HG03442 (cell line): Measurements from ENCODE around the gene SLIT3.

ENCODE experiments used
- ATAC-seq: cut with Tn5 transposase; IDR thresholded peaks from one replicate; pipeline ENCODE4 v1.9.1; 2021; ENCODE audit warnings: mild to moderate bottlenecking, moderate library complexity; ENCODE audit not compliant: unreplicated experiment

The SLIT3 gene

DNA sequence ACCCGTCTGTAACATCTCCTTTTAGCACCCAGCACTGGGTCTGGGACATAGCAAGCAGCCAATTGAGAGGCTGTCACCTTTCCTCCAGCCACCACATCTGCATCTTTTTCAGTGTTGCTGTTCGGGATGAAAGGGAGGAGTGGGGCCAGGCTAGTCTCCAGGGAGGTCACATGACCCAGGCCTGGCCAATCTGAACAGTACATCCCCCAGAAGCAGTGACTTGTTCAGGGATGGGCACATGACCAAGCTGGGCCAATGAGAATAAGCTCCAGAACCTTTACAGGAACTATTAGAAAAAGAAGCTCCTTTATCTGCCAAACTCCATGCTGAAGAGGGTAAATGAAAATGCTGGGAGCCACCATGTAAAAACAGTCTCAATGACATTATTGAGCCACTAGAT, 359.0 kb downstream of the SLIT3 start:
- no peak for ATAC-seq

- no peak for ATAC-seq
These were observed 360.2 kb downstream of the SLIT3 start for GRCh38 chr5:168940712-168941111.

GRCh38 chr5:168939887-168940544, 360.9 kb downstream of the SLIT3 start:
- no peak for ATAC-seq

- ATAC-seq: no peak
These were observed 361.7 kb downstream of the SLIT3 start for GRCh38 chr5:168939156-168939800.

DNA sequence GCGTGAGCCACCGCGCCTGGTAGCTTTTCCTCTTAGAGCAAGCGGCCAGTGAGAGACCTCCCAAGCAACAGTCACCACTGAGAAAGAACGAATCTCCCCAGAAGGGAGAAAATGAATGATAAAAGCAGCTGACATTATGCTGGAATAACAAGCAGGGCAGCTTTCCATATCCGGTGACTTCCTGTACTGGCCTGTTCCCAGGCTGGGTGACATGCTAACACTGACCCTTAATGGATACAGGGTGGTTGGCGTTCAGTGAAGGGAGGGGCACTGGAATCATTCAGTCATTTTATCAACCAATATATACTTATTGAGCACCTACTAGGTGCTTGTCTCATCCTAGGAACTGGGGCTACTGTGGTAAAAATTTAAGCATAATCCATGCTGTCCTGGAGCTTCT, 364.4 kb downstream of the SLIT3 start:
- ATAC-seq: no peak

- no peak for ATAC-seq
These were observed 365.8 kb downstream of the SLIT3 start for GRCh38 chr5:168935183-168935582.

DNA sequence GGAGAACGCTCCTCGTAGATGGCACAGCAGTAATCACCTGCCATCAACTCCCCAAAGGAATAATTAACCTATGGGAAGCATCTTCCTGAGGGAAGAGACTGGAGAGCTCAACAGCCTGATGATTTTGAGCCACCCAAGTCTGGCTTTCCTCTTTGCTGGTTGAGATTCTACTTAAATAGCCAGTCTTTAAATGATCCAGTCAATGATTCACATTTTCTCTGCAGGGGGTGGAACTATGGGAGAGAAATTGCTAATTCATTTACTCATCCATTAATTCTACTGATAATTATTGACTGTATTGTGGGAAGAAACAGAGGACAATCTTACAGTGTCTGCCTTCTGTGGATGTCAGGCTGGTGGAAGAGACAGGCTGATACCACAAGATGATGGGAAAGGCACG, 366.8 kb downstream of the SLIT3 start:
- no peak for ATAC-seq

DNA sequence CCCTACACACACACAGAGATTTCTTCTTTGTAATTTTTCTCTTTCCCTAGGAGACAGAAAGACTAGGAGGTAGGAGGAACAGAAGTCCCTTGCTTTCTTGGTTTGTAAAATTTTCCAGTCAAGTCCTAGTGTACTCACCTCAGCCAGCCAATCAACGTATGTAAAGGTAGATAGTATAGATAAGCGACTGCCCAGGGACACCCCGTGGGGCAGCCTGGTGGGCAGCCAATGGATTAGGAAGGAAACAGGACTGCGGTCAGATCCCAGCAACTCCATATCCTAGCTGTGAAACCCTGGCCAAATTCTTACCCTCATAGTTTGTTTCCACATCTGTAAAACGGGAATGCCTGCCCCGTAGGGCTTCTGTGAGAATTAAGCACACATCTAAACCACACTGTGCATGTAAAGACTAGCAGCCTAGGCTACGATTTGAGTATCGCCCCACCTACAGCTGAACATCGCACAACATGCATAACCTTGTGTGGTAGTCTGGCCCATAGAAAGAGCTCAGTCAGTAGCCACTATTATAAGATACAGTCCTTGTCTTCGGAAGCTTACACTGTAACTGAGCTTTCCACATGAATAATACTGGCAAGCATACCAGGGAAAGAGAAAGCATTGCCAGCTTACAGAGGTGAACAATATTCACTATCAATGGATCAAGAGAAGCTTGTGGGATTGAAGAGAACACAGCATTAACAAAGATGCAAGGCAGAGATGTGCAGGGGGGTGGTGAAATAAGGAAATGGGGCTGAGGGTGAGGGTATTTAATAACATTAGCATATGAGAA, 368.3 kb downstream of the SLIT3 start:
- no peak for ATAC-seq

DNA sequence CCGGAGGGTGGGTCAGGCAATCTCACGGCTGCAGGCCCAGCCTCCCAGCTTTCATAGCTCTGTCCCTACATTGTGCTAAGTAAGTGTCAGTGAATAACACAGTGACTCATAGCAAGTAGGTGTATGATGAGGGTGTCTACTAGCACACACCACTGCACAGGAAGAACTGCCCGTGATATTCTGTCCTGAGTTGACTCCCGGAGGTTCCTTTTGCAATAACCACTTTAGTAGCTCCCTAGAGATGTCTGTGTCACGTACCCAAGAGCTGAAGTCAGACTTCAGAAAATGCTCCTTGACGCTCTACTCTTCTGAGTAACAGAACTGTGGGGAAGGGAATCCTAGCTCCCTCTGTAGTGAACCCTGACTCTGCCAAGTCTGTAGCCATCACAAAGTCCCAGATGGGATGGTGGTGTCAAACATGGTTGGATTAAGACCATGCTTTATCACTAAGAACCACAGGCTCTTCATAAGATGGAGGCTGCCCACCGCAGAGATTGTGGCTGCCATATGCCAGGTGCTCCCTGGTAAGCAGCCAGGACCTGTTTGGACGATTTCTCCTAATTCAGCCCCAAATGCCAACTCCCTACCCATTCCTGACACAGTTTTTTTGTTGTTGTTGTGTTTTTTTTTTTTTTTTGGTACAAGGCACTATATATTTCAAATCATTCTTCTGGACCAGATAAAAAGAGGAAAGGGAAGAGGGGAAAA, 369.1 kb downstream of the SLIT3 start:
- peak; percentile 90 for ATAC-seq

DNA sequence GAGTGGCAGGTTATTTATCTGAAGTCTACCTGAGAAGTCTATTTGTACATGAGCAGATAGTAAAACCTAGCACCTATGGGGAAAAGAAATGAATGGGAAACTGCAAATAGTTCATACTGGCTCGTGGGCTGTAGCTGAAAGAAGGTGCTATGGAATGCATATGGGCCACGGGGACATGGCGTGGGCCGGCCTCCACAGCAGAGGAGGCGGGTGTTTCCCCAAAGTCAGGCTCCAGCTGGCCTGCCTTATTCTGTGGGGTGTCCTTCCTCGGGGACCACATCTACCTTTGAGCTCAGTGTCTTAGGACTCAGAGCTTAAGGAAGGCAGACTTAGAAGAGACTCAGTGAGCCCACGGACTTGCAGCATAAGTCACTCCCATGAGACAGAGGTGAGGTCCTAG, 371.3 kb downstream of the SLIT3 start:
- no peak for ATAC-seq

GRCh38 chr5:168925160-168925559, 375.8 kb downstream of the SLIT3 start:
- no peak for ATAC-seq

DNA sequence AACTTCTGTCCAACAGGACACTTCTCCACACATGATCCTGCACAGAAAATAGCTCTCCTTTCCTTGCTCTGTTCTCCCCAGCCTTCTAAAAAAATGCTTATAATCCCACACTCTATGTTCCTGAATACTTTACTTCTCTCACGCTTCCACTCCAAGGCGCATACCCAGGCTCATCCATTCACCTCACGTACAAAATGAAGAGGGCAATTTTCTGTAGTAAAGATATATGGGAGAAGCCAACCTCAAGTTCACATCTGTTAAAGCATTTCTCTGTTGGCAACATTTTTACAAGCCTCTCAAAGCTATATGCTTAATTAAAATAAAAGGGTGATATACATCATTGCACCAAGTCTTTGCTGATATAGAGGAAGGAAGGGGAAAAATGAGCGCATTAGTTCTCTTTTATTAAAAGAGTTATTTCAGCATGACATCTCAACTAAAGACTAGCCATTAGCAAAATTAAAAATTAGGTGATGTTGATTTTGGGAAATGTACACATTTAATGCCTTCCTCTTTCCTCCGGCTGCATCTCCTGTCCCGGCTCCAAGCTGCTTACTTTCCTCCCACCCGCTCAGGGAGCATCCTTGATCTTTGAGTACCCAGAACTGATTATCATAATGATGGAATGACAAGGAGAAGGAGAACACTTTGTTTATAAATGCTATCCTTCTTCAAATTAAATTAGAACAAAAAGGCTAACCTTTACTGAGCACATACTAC, 379.6 kb downstream of the SLIT3 start:
- no peak for ATAC-seq

DNA sequence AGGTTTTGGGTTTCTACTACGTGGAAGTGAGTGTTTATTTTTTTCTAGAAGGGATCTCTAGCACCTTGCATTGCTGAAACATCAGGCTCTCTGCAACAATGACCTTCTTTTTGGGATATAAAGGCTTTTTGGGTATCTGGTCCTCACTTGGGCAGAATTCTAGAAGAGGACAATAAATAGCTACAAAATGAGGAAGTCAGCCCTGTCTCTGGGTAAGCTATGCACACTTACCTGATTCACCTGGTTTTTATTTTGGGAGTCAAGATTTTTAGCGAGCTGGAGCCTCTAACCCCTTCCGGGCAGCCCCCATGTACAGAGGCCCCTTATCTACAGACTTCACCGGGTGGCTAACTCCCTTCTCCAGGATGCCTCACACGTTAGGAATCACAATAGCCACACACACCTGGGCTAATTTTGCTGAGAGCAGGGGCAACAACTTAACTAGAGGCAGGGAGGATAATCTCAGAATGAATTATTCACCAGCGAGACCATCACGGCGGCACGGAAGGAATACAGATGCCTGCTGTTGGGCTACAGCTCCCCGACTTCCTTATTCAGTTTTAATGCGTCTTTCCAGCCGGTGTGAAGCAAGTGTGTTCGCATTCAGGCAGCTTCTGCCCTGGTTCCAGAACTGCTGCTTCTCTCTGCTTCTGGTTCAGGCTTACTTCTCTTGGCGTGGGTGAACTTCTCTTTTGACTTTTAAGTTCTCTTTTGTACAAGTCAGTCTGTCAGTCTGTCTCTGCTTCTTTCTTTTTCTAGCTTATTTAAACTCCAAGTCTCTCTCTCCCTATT, 380.7 kb downstream of the SLIT3 start:
- ATAC-seq: no peak

GRCh38 chr5:168917947-168918600, 382.9 kb downstream of the SLIT3 start:
- ATAC-seq: no peak

DNA sequence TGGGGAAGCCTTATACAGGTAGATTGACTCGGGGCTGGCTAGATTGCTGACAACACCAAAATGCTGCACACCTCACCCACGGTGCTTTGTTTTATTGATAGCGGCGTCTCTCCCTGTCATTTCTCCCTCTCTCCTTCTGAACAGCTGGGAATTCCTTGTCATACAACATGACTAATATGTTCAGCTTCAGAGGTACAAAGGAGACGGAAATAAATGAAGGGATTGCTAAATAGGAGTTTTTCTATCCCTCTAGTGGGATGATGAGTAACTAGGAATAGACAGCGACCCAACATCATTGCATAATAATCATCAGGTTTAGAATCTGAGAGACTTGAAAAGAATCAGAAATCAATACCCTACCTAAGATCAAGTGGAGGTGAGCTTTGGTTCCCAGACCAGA, 384.1 kb downstream of the SLIT3 start:
- no peak for ATAC-seq

GRCh38 chr5:168916266-168916665, 384.7 kb downstream of the SLIT3 start:
- ATAC-seq: no peak

DNA sequence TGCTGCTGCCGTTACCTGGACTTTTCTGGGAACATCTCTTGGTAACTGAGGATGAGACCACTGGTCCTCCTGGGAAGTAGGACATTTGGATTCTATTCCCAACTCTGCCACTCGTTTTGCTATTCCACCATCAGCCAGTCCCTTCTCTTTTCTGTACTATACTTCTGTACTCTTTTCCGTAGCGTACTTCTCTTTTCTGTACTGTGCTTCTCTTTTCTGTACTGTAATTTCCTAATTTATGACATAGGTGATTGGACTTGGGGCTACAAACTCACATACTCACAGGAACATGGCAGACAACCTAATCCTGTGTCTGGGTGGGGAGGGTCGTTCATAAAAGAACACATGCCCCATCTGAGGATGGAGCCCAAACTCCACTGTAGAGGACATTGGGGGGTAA, 386.4 kb downstream of the SLIT3 start:
- ATAC-seq: no peak

DNA sequence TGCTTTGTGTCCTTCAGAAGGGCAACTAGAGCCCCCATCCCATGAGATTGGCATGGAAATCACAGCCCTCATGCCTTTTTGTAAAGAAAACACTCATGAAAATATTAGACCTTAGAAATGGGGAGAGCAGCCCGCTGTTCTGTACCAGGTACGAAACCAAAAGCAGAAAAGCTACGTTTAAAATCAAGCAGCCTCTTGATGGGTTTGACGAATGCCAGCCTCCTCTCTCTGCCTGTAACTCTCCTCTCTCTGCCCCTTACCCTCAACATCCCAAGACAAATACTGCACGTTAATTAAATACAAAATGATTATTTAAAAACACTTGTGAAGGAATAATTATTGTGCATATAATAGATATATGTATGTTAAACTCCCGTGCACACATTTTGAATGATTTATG, 390.1 kb downstream of the SLIT3 start:
- no peak for ATAC-seq

DNA sequence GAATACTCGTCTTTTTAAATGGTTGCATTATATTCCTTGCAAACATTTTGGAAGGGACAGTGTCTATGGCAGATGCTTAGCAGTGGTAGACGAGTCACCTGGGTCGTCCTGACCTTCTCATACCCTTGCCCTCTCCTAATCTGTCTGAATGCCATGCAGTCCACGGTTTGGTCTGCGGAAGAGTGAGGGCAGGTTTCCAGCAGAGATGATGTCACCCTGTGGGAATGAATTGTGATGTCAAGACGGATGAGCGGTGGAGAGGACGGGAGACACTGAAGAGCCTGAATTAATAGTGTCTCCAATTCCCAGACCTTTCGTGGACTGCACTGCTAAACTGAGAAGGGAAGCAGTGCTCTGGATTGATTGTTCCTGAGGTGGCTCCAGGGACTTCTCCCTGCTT, 392.7 kb downstream of the SLIT3 start:
- no peak for ATAC-seq

GRCh38 chr5:168903061-168903460, 397.9 kb downstream of the SLIT3 start:
- no peak for ATAC-seq
